ENCODE results near the gene BMPR1A. TPM values are rescaled to one million over a fixed set of nuclear protein-coding genes. Genes with fewer than 3 reads are reported as not detected.

BMPR1A gene
- polyA plus RNA-seq, 2 of the 4 experiments (the other 2 are of a cell fraction), result 25.5 to 39.0 TPM

- under 1% methylated on average over 34 of the region's 47 CpGs for WGBS (ENCODE audit: missing lambda C conversion rate)
- FAIRE-seq (no peak), ATAC-seq (peak; percentile 27 to 38), DNase-seq (ENCODE audit: low read depth in 1 of 2, low spot score in 1 of 2) (peak; percentile 59 to 62)
- Histone ChIP-seq H3K4me2 (peak overlapping the region; percentile 85), H3K4me3 (peak overlapping the region; percentile 79), H3K4me1 (peaks cover 39% of the 10 kb centered on the region), H3K9me3 (no peaks in the 10 kb centered on the region), H3K27ac (peak overlapping the region; percentile 98 to 99)
- ChIA-PET CTCF (interaction anchor here (0.7 to 1.9 kb wide), 7 partner anchors 10 to 183 kb away, joined by 3 to 5 read pairs (median 4); no protein-coding TSS in a partner anchor), POLR2A (interaction anchor here (0.6 to 2.8 kb wide), 10 partner anchors 13 to 358 kb away, joined by 3 to 25 read pairs (median 4); no protein-coding TSS in a partner anchor)
- TF ChIP-seq SMC3 (IDR thresholded peaks at IDR 0.05) (0 out of 3 replicates have a peak, but pooled peaks have one; percentile 11), HOXA7 (CRISPR knock-in tag; IDR thresholded peaks at IDR 0.05) (no peak)
Observed at GRCh38 chr10:86757113-86757972, 924 bp downstream of the BMPR1A start.

- TF ChIP-seq JUN (IDR thresholded peaks at IDR 0.05) (no peak), CBX8 (IDR thresholded peaks at IDR 0.05) (no peak), FOSL2 (IDR thresholded peaks at IDR 0.05) (no peak), FOSL2 (CRISPR knock-in tag; IDR thresholded peaks at IDR 0.05) (no peak), RARB (CRISPR knock-in tag; IDR thresholded peaks at IDR 0.05) (no peak), FOXS1 (CRISPR knock-in tag; IDR thresholded peaks at IDR 0.05) (no peak), SMC3 (IDR thresholded peaks at IDR 0.05) (no peak), HOXB5 (CRISPR knock-in tag; IDR thresholded peaks at IDR 0.05) (no peak), TFCP2L1 (CRISPR knock-in tag; IDR thresholded peaks at IDR 0.05) (no peak), MAX (IDR thresholded peaks at IDR 0.05) (no peak), PHF8 (IDR thresholded peaks at IDR 0.05; ENCODE audit: borderline replicate concordance, low read depth) (no peak), POLR2AphosphoS2 (conservative IDR thresholded peaks at IDR 0.05; ENCODE audit: low read length) (no peak), CHD2 (IDR thresholded peaks at IDR 0.05; ENCODE audit: low read length, partially characterized antibody) (no peak), TP53 (CRISPR knock-in tag; IDR thresholded peaks at IDR 0.05) (no peak), RFX5 (IDR thresholded peaks at IDR 0.05) (no peak), RAD21 (conservative IDR thresholded peaks at IDR 0.05 in 1 of 2, IDR thresholded peaks at IDR 0.05 in 1 of 2) (no peak), RNF2 (IDR thresholded peaks at IDR 0.05; ENCODE audit: borderline replicate concordance, low read depth) (no peak), HMGXB4 (CRISPR knock-in tag; IDR thresholded peaks at IDR 0.05; ENCODE audit: borderline replicate concordance) (no peak), USF2 (IDR thresholded peaks at IDR 0.05) (no peak), JUNB (IDR thresholded peaks at IDR 0.05) (no peak)
- peak overlapping the region; percentile 85 for H3K4me2 ChIP-seq
- peak in 1 of 2 experiments; percentile 16 for DNase-seq (ENCODE audit: low read depth in 1 of 2, low spot score in 1 of 2)
- ATAC-seq, result no peak
- ChIA-PET CTCF (interaction anchor here (0.7 to 1.9 kb wide), 8 partner anchors 9 to 182 kb away, joined by 3 to 5 read pairs (median 4); no protein-coding TSS in a partner anchor), POLR2A (interaction anchor here (0.7 to 2.7 kb wide), 5 partner anchors 12 to 359 kb away, joined by 3 to 7 read pairs (median 4); no protein-coding TSS in a partner anchor)
- WGBS (ENCODE audit: missing lambda C conversion rate), result 47% methylated on average over 9 of the region's 9 CpGs
- H3K4me1 ChIP-seq, result peaks cover 37% of the 10 kb centered on the region
- FAIRE-seq, result no peak
- peak overlapping the region; percentile 79 for H3K4me3 ChIP-seq
- H3K9me3 ChIP-seq, result no peaks in the 10 kb centered on the region
- peak overlapping the region; percentile 98 to 99 for H3K27ac ChIP-seq
Observed at GRCh38 chr10:86758189-86759072, 2.0 kb downstream of the BMPR1A start.
